Measurements from ENCODE around the gene NENF. TPM values are rescaled to one million over a fixed set of nuclear protein-coding genes. Genes with fewer than 3 reads are reported as not detected.

Gene NENF
- total RNA-seq, 2 donors from 2014 or later, result 56.8 to 134 TPM

DNA sequence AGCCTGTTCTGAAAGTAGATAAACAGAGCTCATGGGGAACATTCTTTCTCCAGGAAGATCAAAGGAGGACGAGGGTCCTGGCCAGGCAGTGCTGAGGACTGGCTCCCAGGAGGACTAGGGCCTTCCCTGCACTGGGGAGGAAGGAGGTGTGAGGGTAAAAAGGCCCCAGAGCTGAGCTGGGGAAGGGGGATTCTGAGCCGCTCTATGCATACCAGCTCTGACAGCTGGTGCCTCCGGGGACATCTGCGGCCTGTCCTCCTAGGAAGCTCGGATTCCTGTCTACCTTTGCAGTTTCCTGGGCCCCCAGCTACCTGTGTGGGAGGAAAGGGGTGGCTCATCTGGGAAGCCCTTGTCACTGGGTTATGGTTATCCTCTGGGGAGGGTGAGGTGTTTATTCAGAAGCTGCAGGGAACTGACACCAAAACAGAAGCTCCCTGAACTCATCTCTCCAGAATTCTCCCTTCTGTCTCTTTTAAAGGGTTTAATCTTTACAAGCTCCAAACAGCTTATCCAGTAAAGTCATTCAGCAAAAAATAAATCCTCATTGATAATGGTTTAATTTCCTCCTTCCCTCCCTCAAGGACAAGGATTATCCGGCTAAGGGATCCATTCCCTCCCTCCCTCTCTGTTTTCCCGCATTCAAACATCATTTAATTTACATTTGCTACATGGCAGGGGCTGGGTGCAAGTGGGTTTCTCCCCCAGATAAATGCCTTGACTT is 31.0 kb downstream of the NENF start:
- Histone ChIP-seq H3K27me3 (no peaks in the 10 kb centered on the region), H3K36me3 (no peaks in the 10 kb centered on the region), H3K4me3 (no peak overlapping the region), H3K27ac (no peak overlapping the region), H3K4me1 (no peaks in the 10 kb centered on the region), H3K9me3 (no peaks in the 10 kb centered on the region)
- DNase-seq (ENCODE audit: low spot score), result no peak
- TF ChIP-seq, protein P1, sequence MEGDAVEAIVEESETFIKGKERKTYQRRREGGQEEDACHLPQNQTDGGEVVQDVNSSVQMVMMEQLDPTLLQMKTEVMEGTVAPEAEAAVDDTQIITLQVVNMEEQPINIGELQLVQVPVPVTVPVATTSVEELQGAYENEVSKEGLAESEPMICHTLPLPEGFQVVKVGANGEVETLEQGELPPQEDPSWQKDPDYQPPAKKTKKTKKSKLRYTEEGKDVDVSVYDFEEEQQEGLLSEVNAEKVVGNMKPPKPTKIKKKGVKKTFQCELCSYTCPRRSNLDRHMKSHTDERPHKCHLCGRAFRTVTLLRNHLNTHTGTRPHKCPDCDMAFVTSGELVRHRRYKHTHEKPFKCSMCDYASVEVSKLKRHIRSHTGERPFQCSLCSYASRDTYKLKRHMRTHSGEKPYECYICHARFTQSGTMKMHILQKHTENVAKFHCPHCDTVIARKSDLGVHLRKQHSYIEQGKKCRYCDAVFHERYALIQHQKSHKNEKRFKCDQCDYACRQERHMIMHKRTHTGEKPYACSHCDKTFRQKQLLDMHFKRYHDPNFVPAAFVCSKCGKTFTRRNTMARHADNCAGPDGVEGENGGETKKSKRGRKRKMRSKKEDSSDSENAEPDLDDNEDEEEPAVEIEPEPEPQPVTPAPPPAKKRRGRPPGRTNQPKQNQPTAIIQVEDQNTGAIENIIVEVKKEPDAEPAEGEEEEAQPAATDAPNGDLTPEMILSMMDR (IDR thresholded peaks at IDR 0.05), result no peak

DNA sequence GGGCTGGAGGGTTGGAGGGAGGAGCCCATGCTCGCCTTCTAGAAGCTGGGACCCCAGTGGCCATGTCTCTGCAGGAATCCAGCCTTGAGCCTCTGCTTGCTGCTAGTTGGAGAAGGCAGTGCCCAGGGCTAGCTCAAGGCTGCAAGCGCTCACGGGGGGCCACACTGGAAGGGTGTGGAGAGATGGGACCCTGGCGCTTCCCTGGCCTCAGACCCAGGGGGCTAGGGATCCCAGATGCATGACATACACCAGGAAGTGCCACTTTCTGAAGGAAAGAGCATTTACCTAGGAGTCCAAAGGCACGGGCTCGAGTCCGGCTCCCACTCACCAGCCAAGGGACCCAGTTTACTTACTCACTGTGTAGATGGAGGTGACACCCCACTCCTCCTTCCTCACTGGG is 32.6 kb downstream of the NENF start:
- H3K4me1 ChIP-seq, result no peaks in the 10 kb centered on the region
- no peaks in the 10 kb centered on the region for H3K9me3 ChIP-seq
- no peak for DNase-seq (ENCODE audit: low spot score)
- H3K27me3 ChIP-seq, result no peaks in the 10 kb centered on the region
- H3K4me3 ChIP-seq, result no peak overlapping the region
- H3K36me3 ChIP-seq, result no peaks in the 10 kb centered on the region
- TF ChIP-seq, protein P1 (IDR thresholded peaks at IDR 0.05), result no peak
- no peak overlapping the region for H3K27ac ChIP-seq

DNA sequence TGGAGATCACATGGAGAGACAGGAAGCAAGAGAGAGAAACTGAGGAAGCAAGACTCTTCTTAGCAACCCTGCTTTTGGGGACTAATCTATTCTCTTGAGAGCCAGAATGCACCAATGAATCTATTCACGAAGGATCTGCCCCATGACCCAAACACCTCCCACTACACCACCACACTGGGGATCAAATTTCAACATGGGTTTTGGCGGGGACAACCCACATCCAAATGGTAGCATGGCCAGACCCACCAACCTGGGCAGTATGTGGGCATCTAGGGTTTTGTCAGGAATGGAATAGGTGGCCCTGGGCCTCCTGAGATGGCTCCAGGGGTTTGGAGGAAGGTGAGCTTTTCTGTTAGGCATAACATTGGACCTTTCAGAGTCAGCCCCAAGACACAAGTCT is 33.7 kb downstream of the NENF start:
- no peak for DNase-seq (ENCODE audit: low spot score)

DNA sequence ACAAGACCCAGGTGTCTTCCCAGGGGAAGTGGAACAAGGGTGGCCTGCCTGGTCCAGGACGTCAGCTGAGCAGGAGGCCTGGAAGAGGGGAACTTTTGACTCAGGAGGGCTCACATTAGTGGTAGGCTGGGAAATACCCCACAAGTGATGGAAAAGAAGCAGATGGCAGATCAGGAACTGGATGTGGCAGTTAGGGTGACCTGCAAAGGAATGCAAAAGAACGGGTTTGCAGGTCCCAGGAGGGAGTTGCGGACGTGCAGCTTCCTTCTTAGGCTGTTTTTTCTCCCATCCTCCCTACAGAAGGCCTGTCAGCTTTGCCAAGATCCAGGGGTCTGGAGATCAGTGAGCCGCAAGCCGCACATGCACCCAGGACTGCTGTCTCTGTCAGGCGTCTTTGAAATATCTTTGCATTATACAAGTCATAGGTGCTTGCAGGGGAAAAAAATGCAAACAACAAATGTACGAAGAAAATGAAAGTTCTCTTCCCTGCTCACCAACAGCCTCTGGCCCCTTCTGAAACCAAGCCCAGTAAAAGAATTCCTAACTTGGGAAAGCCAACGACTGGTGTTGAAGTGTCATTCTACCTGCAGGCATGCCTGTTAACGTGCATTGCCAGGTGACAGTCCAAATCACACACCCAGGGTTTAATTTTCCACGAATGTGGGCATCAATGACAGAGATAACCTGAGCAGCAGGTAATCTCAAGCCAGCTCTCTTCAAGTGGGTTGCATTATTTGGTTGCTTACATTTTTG is 34.4 kb downstream of the NENF start:
- DNase-seq (ENCODE audit: low spot score), result no peak
- TF ChIP-seq, protein P1 (IDR thresholded peaks at IDR 0.05), result no peak
- Histone ChIP-seq H3K9me3 (no peaks in the 10 kb centered on the region), H3K4me1 (no peaks in the 10 kb centered on the region), H3K36me3 (no peaks in the 10 kb centered on the region), H3K27ac (no peak overlapping the region), H3K27me3 (no peaks in the 10 kb centered on the region), H3K4me3 (no peak overlapping the region)

More for the DNA sequence above, 33.7 kb downstream of the NENF start:
- Histone ChIP-seq H3K9me3 (no peaks in the 10 kb centered on the region), H3K4me3 (no peak overlapping the region), H3K27me3 (no peaks in the 10 kb centered on the region), H3K4me1 (no peaks in the 10 kb centered on the region), H3K27ac (no peak overlapping the region), H3K36me3 (no peaks in the 10 kb centered on the region)
- TF ChIP-seq, protein P1 (IDR thresholded peaks at IDR 0.05), result no peak

DNA sequence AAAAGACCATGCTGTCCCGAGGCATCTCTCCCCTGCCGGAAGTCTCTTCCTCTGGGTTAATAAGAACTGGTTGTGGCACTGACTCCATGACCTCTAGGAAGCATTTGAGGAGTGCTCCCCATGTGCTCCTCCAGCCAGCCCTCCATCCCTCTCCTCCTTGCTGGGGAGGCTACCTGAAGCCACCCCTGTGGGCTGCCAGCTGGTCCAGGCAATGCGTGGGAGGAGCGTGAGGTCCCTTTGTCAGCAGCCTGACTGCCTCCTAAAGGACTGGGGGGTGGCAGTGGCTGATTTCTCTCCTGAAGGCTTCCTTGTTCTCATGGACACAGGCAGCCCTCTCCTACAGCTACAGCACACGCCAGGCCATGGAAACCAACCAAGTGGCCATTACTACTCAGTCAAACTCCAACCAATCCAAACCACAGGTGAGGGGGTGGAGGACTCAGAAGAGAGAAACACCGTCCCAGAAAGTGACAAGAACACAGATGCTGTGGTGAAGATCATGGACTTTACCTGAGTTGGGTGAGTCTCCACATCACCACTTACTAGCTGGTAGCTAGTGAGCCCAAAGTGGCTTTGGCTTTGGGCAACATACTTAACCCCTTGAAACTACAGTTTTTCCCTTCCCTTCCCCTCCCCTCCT is 35.2 kb downstream of the NENF start:
- DNase-seq (ENCODE audit: low spot score), result no peak
- H3K9me3 ChIP-seq, result no peaks in the 10 kb centered on the region
- H3K4me1 ChIP-seq, result no peaks in the 10 kb centered on the region
- H3K4me3 ChIP-seq, result no peak overlapping the region
- no peaks in the 10 kb centered on the region for H3K27me3 ChIP-seq
- TF ChIP-seq, protein P1 (IDR thresholded peaks at IDR 0.05), result no peak
- H3K36me3 ChIP-seq, result no peaks in the 10 kb centered on the region
- H3K27ac ChIP-seq, result no peak overlapping the region
